NCI-H1436 (cell line): ENCODE measurements around the gene CATSPERZ.
A peak's percentile ranks its signal among the peaks of the same experiment; 100 is the strongest.

Source experiments
- DNase-seq: peaks from one replicate; lab custom pipeline; 2025; lab: John Stamatoyannopoulos, UW

The CATSPERZ gene

DNA sequence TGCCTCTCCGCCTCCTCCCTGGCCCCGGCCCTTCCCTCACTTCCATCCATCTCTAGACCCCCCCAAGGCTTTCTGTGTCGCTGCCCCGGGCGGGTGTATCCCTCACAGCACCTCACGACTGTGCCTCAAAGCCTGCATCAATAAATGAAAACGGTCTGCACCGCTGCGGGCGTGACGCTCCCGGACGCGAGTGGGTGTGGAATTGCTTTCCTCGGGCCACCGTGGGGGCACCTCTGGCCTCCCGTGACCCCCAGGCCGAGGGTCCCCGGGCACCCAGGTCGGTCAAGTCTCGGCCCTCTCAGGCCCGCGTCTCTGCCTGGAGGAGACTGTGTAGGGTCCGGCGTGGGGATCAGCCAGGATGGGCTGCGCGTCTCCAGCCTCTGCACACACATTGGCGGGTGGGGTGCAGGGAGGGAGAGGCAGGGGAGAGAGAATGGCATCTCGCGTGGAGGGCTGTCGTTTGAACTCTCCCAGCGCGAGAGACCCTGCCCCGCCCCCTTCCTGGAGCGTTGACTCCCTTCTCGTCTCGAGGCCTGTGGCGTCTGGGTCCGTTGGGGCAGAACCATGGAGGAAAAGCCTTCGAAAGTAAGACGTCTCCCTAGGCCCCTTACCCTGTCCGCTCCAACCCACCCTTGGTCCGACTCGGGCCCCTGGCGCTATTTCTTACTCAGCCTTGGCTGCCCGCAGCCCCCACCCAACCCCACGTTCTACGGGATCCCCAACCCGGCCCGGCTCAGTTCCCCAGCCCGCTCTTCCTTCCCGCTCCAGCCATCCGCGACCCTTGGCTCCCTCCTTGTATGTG lies at the start of gene CATSPERZ:
Gene CATSPERZ (plus strand): TSS at position 512 of the 802 bp plus-strand sequence. CDS start 53 bp downstream, at position 565.
- DNase-seq = no peak

DNA sequence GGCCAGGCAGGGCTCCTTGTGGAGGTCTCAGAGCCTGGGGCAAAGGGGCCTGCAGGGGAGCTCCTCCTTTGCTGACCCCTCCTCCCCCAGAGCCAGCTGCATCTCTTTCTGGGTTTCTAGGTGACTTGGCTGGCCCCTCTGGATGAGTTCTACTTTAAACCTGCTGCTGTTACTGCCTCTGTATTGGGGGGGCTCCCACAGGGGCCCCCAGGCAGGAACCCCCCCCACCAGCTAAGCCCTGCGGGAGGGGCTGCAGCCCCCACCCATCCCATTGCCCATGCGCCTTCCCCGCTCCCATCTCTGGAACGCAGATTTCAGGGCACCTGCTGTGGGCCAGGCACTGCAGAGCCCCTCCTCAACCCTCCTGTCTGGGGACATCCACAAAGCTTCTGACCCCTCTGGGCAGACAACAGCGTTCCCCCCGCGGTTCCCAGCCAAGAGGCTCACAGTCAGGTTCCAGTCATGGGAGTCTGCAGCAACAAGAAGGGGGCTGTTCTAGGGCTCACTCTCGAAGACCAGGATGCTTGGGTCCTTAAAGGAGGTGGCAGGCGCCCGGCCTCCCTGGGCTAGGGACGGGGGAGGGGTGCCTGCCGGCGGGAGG lies 49.6 kb upstream of the CATSPERZ start:
- DNase-seq = no peak

- DNase-seq = peak; percentile 25
These were observed 49.0 kb upstream of the CATSPERZ start, which contains the start of gene PLCB3 for GRCh38 chr11:64251016-64251752. Gene PLCB3, plus strand, starts transcription at chr11:64251530. Its CDS starts 120 bp downstream, at chr11:64251650.

DNA sequence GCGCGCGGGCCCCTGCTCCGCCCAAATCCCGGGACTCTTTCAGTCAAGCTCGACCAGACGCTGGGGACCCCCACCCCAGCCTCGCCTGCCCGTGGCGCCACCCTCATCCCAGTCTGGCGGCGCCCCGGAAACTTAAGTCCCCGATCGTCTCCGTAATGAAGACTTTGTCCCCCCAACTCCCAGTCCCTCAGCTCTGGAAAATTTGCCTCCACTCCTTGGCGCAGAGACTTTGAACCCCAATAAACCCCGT lies 48.5 kb upstream of the CATSPERZ start:
- no peak for DNase-seq

DNA sequence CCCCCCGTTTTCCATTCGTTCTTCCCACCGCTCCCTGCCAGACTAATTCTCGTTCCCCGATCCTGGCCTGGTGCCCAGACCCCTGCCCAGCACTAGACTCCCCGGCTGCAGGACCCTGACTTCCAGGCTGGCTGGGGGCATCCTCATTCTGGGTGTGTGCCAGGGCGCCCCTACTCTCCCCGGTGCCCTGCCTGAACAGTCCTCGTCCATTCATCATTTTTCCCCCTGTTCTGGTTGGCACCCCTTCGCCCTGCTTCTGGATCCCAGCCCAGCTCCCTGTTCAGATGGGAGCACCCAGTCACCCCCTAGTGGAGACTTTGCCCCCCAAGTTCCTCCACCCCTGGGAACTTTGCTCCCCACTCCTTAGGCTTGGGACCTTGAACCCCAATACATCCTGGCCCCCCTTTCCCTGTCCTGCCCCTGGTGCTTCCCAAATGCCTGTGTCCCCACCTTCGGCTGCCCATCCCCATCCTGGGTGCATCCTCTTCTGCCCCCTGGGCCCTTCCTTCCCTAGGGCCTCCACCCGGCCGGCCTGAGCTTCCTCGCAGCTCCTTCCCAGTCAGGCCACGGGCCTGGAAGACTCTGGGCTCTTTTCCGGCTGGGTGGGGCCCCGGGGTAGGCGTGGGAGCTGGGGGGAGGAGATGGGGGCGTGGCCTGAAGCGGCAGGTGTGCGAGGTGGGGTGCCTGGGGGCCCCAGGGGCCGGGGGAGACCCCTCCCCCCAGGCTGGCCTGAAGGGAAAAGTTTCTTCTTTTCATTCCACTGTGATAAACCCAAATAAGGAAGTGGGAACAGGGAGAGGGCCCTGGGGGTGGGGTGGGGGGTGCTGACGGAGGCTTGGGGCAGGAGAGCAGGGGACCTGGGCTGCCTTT lies 47.9 kb upstream of the CATSPERZ start:
- no peak for DNase-seq

DNA sequence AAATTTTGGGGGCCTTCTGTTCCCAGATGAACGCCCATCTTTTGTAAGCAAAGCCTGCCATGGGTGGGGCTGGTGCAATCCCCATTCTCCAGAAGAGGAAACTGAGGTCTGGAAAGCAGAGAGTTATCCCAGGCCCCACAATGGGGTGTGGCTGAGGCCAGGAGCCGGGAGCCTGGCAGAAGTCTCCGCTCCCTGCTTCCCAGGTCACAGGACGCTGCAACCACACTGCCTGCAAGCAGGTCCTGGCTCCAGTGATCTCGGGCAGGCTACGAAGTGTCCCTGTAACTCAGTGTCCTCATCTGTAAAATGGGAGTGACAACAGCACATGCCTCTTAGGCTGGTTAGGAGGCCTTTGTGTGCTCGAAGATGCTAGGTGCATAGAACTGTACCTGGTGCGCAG lies 47.1 kb upstream of the CATSPERZ start:
- DNase-seq = no peak

DNA sequence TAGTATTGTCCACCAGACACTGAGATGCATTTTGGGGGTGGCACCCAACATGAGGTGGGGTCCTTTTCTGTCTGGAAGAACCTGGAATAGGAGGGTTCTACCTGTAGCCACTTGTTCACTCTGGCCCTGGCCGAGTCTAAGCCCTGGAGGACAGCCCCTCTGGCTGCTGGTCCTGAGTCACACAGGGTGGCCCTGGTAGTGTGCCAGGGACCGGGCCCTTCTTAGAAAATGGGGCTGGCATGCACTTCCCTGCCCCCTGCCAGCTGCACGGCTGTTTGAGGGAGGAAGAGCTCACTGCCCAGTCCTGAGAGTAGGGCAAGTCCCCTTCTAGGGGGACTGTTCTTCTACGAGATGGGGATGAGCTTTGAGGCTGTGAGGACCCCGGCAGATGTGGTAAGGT lies 46.7 kb upstream of the CATSPERZ start:
- DNase-seq = no peak

DNA sequence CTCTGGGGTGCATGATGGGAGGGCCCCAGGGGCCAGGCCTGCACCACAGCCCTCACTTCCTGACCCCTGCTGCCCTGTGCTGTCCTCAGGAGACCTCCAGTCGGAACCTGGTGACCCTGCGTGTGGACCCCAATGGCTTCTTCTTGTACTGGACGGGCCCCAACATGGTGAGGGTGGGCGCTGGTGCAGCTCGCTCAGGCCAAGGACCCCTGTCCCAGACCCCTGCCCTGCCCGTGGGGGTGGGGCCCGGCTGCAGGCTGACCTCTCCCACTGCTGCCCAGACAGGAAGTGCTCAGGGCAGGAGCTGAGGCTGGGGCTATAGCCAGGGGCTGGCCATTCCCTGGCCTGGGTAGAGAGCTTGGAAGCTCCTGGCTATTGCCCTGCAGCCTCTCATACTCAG lies 45.8 kb upstream of the CATSPERZ start:
- no peak for DNase-seq

GRCh38 chr11:64255135-64256128 lies 44.7 kb upstream of the CATSPERZ start:
- no peak for DNase-seq

GRCh38 chr11:64256300-64256699 lies 43.9 kb upstream of the CATSPERZ start:
- no peak for DNase-seq

DNA sequence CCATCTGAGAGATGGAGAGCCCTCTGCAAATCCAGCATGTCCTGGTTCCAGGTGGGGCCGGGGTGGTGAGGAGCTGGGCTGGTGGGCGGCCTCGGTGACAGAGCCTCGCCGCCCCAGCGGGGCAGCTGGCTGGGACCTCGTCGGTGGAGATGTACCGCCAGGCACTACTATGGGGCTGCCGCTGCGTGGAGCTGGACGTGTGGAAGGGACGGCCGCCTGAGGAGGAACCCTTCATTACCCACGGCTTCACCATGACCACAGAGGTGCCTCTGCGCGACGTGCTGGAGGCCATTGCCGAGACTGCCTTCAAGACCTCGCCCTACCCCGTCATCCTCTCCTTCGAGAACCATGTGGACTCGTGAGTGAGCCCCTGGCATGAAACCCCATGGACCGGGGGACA lies 41.8 kb upstream of the CATSPERZ start:
- no peak for DNase-seq

GRCh38 chr11:64258946-64259532 lies 41.1 kb upstream of the CATSPERZ start:
- DNase-seq = no peak

DNA sequence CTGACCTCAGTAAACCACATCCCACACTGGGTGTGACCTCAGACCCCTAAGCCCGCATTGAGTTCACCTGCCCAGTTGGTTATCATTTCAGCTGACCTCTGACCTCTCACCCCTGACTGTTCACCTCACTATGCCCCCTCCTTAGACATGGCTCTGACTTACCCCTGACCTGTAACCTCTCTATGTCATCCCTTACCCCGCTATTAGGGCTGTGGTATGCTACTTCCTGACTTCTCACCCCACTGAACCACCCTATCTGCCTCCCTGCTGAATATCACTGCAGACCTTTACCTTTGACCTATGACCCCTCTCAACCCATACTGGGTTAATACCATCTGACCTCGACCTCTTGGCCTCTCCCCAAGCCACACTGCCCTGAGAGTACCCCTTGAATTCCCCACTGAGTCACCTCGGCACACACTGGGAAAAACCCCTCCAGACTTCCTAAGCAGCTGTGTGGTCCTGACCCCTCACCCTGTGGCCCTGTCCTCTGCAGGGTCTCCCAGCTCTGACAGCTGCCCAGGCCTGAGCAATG lies 40.6 kb upstream of the CATSPERZ start:
- DNase-seq = no peak

DNA sequence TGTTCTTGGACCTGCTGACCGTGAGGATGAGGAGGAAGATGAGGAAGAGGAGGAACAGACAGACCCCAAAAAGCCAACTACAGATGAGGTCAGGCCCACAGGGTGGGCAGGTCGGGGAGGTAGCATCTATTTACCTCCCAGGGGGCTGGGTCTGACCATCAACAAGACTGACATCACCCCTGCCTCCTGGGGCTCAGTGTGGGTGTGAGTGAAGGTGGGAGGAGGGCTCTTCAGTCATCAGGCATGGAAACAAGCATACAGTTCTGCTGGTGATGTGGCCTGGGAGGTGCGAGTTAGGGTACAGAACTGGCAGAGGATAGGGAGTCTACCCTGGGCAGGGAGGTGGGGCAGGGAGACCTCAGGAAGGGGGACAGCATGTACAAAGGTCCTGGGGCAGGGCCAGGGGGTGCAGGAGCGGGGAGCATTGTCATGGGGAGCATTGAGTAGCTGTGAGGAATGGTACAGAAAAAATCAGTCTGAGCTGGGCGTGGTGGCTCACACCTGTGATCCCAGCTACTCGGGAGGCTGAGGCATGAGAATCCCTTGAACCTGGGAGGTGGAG lies 39.9 kb upstream of the CATSPERZ start:
- DNase-seq = no peak

DNA sequence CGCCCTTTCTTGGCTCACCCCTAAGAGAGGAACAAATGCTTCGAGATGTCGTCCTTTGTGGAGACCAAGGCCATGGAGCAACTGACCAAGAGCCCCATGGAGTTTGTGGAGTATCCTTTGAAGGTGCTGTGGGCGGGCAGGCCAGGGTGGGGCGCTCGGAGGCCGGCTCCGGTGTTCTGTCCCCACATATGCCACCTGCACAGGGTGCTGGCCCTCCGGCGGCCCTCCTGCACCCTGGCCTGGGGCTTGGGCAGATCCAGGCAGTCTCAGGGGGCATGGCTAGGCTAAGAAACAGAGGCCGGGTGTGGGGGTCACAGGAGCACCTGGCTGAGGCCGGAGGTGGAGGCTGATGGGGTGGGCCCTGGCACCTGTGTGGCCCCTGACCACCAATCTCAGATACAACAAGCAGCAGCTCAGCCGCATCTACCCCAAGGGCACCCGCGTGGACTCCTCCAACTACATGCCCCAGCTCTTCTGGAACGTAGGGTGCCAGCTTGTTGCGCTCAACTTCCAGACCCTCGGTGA lies 38.5 kb upstream of the CATSPERZ start:
- DNase-seq = no peak

DNA sequence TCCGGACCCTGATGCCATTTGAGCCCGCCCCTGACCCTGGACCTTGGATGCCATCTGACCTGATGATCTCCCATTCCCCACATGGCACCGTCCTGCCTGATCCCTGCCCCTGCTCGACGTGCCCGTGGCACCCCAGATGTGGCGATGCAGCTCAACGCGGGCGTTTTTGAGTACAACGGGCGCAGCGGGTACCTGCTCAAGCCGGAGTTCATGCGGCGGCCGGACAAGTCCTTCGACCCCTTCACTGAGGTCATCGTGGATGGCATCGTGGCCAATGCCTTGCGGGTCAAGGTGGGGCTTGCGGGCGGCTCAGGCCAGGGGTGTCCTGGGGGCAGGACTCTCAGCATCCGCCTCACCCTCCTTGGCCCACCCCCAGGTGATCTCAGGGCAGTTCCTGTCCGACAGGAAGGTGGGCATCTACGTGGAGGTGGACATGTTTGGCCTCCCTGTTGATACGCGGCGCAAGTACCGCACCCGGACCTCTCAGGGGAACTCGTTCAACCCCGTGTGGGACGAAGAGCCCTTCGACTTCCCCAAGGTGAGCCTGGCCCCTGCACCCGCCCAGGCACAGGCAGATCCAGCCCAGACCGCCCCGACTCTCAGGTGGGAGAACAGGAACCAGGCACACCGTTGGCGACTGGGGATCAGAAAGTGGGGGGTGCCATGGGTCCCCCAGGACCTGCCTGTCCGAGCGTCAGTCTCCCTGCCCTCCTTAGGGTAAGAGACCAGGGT lies 37.7 kb upstream of the CATSPERZ start:
- no peak for DNase-seq

- no peak for DNase-seq
These were observed 36.9 kb upstream of the CATSPERZ start for GRCh38 chr11:64263021-64263946.

DNA sequence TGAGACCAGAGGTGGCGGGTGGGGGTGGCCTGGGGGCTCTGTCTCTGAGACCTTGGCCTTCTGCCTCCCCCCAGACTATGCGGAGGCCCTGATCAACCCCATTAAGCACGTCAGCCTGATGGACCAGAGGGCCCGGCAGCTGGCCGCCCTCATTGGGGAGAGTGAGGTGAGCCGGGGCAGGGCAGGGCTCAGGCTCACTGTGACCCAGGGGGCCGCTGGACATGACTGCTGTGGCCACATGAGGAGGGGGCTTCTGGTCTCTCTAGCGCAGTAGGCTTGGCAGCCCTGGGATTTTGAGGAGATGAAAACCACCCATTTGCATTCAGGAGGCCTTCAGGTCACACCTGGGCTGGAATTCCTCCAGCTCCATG lies 36.2 kb upstream of the CATSPERZ start:
- no peak for DNase-seq
